Measurements from ENCODE around the gene UBE2J2. TPM values are rescaled to one million over a fixed set of nuclear protein-coding genes. Genes with fewer than 3 reads are reported as not detected.

The UBE2J2 gene
- total and polyA plus RNA-seq, 2 experiments from 2014 or later = 47.1 to 70.2 TPM

GRCh38 chr1:1307923-1308755 lies 34.5 kb upstream of the UBE2J2 start, which contains the start of the genes ACAP3 and PUSL1:
ACAP3 (minus strand) TSS chr1:1307930; CDS start chr1:1307815, 115 bp downstream.
PUSL1 (plus strand) TSS chr1:1308597; CDS start chr1:1308644, 47 bp downstream.
- peak; percentile 52 for TF ChIP-seq POLR2AphosphoS5 (IDR thresholded peaks at IDR 0.05; ENCODE audit: low read depth)
- 0 out of 2 replicates have a peak, but pooled peaks have one; percentile 38 for TF ChIP-seq CREB1 (CRISPR knock-in tag; IDR thresholded peaks at IDR 0.05; ENCODE audit: low read depth)
- TF ChIP-seq ETS1 (IDR thresholded peaks at IDR 0.05) = 0 out of 2 replicates have a peak, but pooled peaks have one; percentile 19
- TF ChIP-seq JUNB (IDR thresholded peaks at IDR 0.05; ENCODE audit: unreplicated experiment) = peak; percentile 89
- TF ChIP-seq CTCF (conservative IDR thresholded peaks at IDR 0.05; ENCODE audit: low read depth in 2 of 2) = no peak
- TF ChIP-seq EZH2 (IDR thresholded peaks at IDR 0.05; ENCODE audit: low read depth, unreplicated experiment) = no peak
- Histone ChIP-seq H2AFZ (peak within 1 kb of the TSS; percentile 93), H3K36me3 (ENCODE audit: insufficient read depth) (peaks cover 7% of the 10 kb centered on the region; the same call in 1 of the 2 replicates), H3K4me1 (ENCODE audit: insufficient read depth) (peaks cover 7% of the 10 kb centered on the region; the same call in 1 of the 2 replicates), H3K27me3 (ENCODE audit: insufficient read depth) (no peaks in the 10 kb centered on the region), H3K4me3 (peak within 1 kb of the TSS; percentile 90), H3K9me2 (ENCODE audit: insufficient read depth) (no peaks in the 10 kb centered on the region), H3K27ac (ENCODE audit: low read depth) (no peak within 1 kb of the TSS), H4K20me1 (replicated peaks; ENCODE audit: insufficient read depth) (no peaks in the 10 kb centered on the region; the same call in 1 of the 2 replicates), H3K79me2 (replicated peaks; ENCODE audit: insufficient read depth) (peaks cover 5% of the 10 kb centered on the region; the same call in 1 of the 2 replicates), H3F3A (replicated peaks; ENCODE audit: low read depth) (peaks cover 9% of the 10 kb centered on the region; the same call in 1 of the 2 replicates), H3K4me2 (peak within 1 kb of the TSS; percentile 90)
- peak within 1 kb of the TSS; percentile 80 for H3K4me3 Mint-ChIP-seq
- DNase-seq (ENCODE audit: low spot score) = peak; percentile 91
- H3K36me3 Mint-ChIP-seq (ENCODE audit: low read depth) = peaks cover 12% of the 10 kb centered on the region
- H3K9me3 Mint-ChIP-seq = no peaks in the 10 kb centered on the region
- H3K27me3 Mint-ChIP-seq (ENCODE audit: insufficient read depth, low read depth, poor library complexity) = peaks cover 20% of the 10 kb centered on the region
- no peak within 1 kb of the TSS; the same call in 1 of the 2 replicates for H3K27ac Mint-ChIP-seq
- peaks cover 20% of the 10 kb centered on the region; the same call in 2 of the 3 replicates for H3K4me1 Mint-ChIP-seq
- ATAC-seq = peak; percentile 25

- Histone ChIP-seq H3K4me1 (ENCODE audit: insufficient read depth) (peaks cover 7% of the 10 kb centered on the region; the same call in 1 of the 2 replicates), H3K27me3 (ENCODE audit: insufficient read depth) (no peaks in the 10 kb centered on the region), H3K9me2 (ENCODE audit: insufficient read depth) (no peaks in the 10 kb centered on the region), H3F3A (replicated peaks; ENCODE audit: low read depth) (peaks cover 8% of the 10 kb centered on the region; the same call in 1 of the 2 replicates), H4K20me1 (replicated peaks; ENCODE audit: insufficient read depth) (no peaks in the 10 kb centered on the region; the same call in 1 of the 2 replicates), H3K27ac (ENCODE audit: low read depth) (no peak overlapping the region), H3K36me3 (ENCODE audit: insufficient read depth) (no peaks in the 10 kb centered on the region), H3K4me2 (peak overlapping the region; percentile 87), H3K79me2 (replicated peaks; ENCODE audit: insufficient read depth) (peaks cover 5% of the 10 kb centered on the region; the same call in 1 of the 2 replicates), H2AFZ (no peak overlapping the region), H3K4me3 (peak overlapping the region; percentile 90)
- ATAC-seq (no peak), DNase-seq (ENCODE audit: low spot score) (no peak)
- TF ChIP-seq STAT1 (IDR thresholded peaks at IDR 0.05; ENCODE audit: unreplicated experiment) = no peak
- Mint-ChIP-seq H3K4me3 (peak overlapping the region; percentile 80), H3K36me3 (ENCODE audit: low read depth) (peaks cover 6% of the 10 kb centered on the region), H3K27me3 (ENCODE audit: insufficient read depth, low read depth, poor library complexity) (peaks cover 20% of the 10 kb centered on the region), H3K4me1 (peaks cover 20% of the 10 kb centered on the region; the same call in 2 of the 3 replicates), H3K27ac (no peak overlapping the region), H3K9me3 (no peaks in the 10 kb centered on the region)
Measured at GRCh38 chr1:1307261-1307922, 33.7 kb upstream of the UBE2J2 start.

All from GM23338 (cell line).